Measurements from ENCODE around the gene PCDHA7.
"Not testable (repeated sequence)": the region's sequence is repeated elsewhere in the genome, so short reads cannot be mapped to it uniquely, and the experiment has no call there.

The PCDHA7 gene

GRCh38 chr5:140870221-140871201 is 36.4 kb downstream of the PCDHA7 start:
- Histone ChIP-seq H3K4me1 (ENCODE audit: insufficient read depth, low read length) (no peaks in the 10 kb centered on the region), H3K9me3 (ENCODE audit: control insufficient read depth, insufficient read depth, low read length) (no peaks in the 10 kb centered on the region), H3K36me3 (ENCODE audit: insufficient read depth, low read length) (no peaks in the 10 kb centered on the region), H3K9ac (ENCODE audit: low read depth, low read length) (no peak overlapping the region)

DNA sequence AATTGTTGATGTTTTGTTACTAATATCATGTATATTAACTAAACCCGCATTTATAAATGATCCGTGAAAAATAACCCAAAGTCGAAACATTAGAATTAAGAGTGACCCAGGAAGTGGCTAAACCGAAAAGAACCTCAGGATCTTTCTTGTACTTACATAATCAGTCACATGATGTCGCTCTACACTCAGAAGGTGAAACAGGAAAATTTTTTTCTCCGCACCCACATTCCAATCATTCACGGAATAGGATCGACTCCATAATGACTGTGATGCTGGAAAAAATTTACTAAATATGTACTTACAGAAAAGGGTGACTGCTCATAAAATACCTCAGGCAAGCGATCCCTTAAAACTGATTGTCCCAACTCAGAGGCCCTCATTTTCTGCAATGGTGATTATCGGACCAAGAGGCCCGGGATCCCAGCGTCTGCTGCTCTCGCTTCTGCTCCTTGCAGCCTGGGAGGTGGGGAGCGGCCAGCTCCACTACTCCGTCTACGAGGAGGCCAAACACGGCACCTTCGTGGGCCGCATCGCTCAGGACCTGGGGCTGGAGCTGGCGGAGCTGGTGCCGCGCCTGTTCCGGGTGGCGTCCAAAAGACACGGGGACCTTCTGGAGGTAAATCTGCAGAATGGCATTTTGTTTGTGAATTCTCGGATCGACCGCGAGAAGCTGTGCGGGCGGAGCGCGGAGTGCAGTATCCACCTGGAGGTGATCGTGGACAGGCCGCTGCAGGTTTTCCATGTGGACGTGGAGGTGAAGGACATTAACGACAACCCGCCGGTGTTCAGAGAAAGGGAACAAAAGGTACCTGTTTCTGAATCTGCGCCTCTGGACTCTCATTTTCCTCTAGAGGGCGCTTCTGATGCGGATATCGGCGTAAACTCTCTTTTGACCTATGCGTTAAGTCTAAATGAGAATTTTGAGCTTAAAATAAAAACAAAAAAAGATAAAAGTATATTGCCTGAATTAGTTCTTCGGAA is 41.3 kb downstream of the PCDHA7 start, which contains the start of gene PCDHA12:
Gene PCDHA12 (plus strand): TSS at position 224 of the 981 bp plus-strand sequence. CDS start 165 bp downstream, at position 389.
- H3K4me1 ChIP-seq (ENCODE audit: insufficient read depth, low read length): no peaks in the 10 kb centered on the region
- no peaks in the 10 kb centered on the region for H3K9me3 ChIP-seq (ENCODE audit: control insufficient read depth, insufficient read depth, low read length)
- H3K36me3 ChIP-seq (ENCODE audit: insufficient read depth, low read length): no peaks in the 10 kb centered on the region
- H3K9ac ChIP-seq (ENCODE audit: low read depth, low read length): peak within 1 kb of the TSS; percentile 74

- not testable (repeated sequence) for H3K36me3 ChIP-seq (ENCODE audit: insufficient read depth, low read length); H3K4me1 ChIP-seq (ENCODE audit: insufficient read depth, low read length); H3K9ac ChIP-seq (ENCODE audit: low read depth, low read length); H3K9me3 ChIP-seq (ENCODE audit: control insufficient read depth, insufficient read depth, low read length)
Measured at GRCh38 chr5:140876541-140877261, 42.6 kb downstream of the PCDHA7 start.

- no peaks in the 10 kb centered on the region for H3K36me3 ChIP-seq (ENCODE audit: insufficient read depth, low read length)
- H3K4me1 ChIP-seq (ENCODE audit: insufficient read depth, low read length): no peaks in the 10 kb centered on the region
- no peaks in the 10 kb centered on the region for H3K9me3 ChIP-seq (ENCODE audit: control insufficient read depth, insufficient read depth, low read length)
- no peak overlapping the region for H3K9ac ChIP-seq (ENCODE audit: low read depth, low read length)
Measured at GRCh38 chr5:140877262-140877581, 43.2 kb downstream of the PCDHA7 start.

- no peaks in the 10 kb centered on the region for H3K36me3 ChIP-seq (ENCODE audit: insufficient read depth, low read length)
- no peaks in the 10 kb centered on the region for H3K9me3 ChIP-seq (ENCODE audit: control insufficient read depth, insufficient read depth, low read length)
- no peaks in the 10 kb centered on the region for H3K4me1 ChIP-seq (ENCODE audit: insufficient read depth, low read length)
- H3K9ac ChIP-seq (ENCODE audit: low read depth, low read length): 0 out of 2 replicates have a peak within 1 kb of the TSS, but pooled peaks have one; percentile 22
Measured at GRCh38 chr5:140881889-140882590, 48.0 kb downstream of the PCDHA7 start, which contains the start of gene PCDHA13. PCDHA13 (plus strand) TSS chr5:140882124; CDS start chr5:140882269, 145 bp downstream.

- no peaks in the 10 kb centered on the region for H3K9me3 ChIP-seq (ENCODE audit: control insufficient read depth, insufficient read depth, low read length)
- H3K36me3 ChIP-seq (ENCODE audit: insufficient read depth, low read length): no peaks in the 10 kb centered on the region
- H3K9ac ChIP-seq (ENCODE audit: low read depth, low read length): no peak overlapping the region
- H3K4me1 ChIP-seq (ENCODE audit: insufficient read depth, low read length): no peaks in the 10 kb centered on the region
Measured at GRCh38 chr5:140882591-140882899, 48.5 kb downstream of the PCDHA7 start.

DNA sequence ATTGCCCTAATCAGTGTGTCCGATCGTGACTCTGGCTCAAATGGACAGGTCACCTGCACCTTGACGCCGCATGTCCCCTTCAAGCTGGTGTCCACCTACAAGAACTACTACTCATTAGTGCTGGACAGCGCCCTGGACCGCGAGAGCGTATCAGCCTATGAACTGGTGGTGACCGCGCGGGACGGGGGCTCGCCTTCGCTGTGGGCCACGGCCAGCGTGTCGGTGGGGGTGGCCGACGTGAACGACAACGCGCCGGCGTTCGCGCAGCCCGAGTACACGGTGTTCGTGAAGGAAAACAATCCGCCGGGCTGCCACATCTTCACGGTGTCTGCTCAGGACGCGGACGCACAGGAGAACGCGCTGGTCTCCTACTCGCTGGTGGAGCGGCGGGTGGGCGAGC is 49.3 kb downstream of the PCDHA7 start:
- Histone ChIP-seq H3K9ac (ENCODE audit: low read depth, low read length) (no peak overlapping the region), H3K9me3 (ENCODE audit: control insufficient read depth, insufficient read depth, low read length) (no peaks in the 10 kb centered on the region), H3K36me3 (ENCODE audit: insufficient read depth, low read length) (no peaks in the 10 kb centered on the region), H3K4me1 (ENCODE audit: insufficient read depth, low read length) (no peaks in the 10 kb centered on the region)

DNA sequence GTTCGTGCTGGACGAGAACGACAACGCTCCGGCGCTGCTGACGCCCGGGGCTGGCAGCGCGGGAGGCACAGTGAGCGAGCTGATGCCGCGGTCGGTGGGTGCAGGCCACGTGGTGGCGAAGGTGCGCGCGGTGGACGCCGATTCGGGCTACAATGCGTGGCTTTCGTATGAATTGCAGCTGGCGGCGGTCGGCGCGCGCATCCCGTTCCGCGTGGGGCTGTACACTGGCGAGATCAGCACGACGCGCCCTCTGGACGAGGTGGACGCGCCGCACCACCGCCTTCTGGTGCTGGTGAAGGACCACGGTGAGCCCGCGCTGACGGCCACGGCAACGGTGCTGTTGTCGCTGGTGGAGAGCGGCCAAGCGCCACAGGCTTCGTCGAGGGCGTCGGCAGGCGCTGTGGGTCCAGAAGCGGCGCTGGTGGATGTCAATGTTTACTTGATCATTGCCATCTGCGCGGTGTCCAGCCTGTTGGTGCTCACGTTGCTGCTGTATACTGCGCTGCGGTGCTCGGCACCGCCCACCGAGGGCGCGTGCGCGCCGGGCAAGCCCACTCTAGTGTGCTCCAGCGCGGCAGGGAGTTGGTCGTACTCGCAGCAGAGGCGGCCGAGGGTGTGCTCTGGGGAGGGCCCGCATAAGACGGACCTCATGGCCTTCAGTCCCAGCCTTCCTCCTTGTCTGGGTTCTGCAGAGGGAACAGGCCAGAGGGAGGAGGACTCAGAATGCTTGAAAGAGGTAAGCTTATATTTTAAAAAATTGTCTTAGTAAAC is 50.0 kb downstream of the PCDHA7 start:
- Histone ChIP-seq H3K9me3 (ENCODE audit: control insufficient read depth, insufficient read depth, low read length) (no peaks in the 10 kb centered on the region), H3K4me1 (ENCODE audit: insufficient read depth, low read length) (no peaks in the 10 kb centered on the region), H3K36me3 (ENCODE audit: insufficient read depth, low read length) (no peaks in the 10 kb centered on the region), H3K9ac (ENCODE audit: low read depth, low read length) (no peak overlapping the region)

All from ES-I3 (cell line).